Glomerular visceral epithelial cell (primary cell): Measurements from ENCODE around the gene AP3M1.
A peak's percentile ranks its signal among the peaks of the same experiment; 100 is the strongest.
"Not testable (repeated sequence)": the region's sequence is repeated elsewhere in the genome, so short reads cannot be mapped to it uniquely, and the experiment has no call there.

Experiments used
- DNase-seq: peaks from one replicate; pipeline ENCODE4 v3.0.0-alpha.2; 2016; ENCODE audit errors: extremely low spot score

The AP3M1 gene

GRCh38 chr10:74150204-74150989 is at the start of gene AP3M1:
Gene AP3M1 (minus strand): TSS chr10:74150828. CDS start chr10:74138379, 12,449 bp downstream.
- DNase-seq = no peak

GRCh38 chr10:74199315-74199714 is 48.7 kb upstream of the AP3M1 start:
- DNase-seq = no peak

GRCh38 chr10:74194999-74195398 is 44.4 kb upstream of the AP3M1 start:
- DNase-seq = no peak

- no peak for DNase-seq
Measured at GRCh38 chr10:74194545-74194944, 43.9 kb upstream of the AP3M1 start.

GRCh38 chr10:74190494-74190893 is 39.9 kb upstream of the AP3M1 start:
- DNase-seq = peak; percentile 37

- peak; percentile 67 for DNase-seq
Measured at GRCh38 chr10:74189999-74190421, 39.4 kb upstream of the AP3M1 start.

GRCh38 chr10:74188617-74189016 is 38.0 kb upstream of the AP3M1 start:
- not testable (repeated sequence) for DNase-seq

GRCh38 chr10:74187237-74187636 is 36.6 kb upstream of the AP3M1 start:
- DNase-seq = no peak

- no peak for DNase-seq
Measured at GRCh38 chr10:74186678-74187077, 36.0 kb upstream of the AP3M1 start.

- DNase-seq = no peak
Measured at GRCh38 chr10:74179111-74179710, 28.6 kb upstream of the AP3M1 start.

GRCh38 chr10:74178042-74178791 is 27.6 kb upstream of the AP3M1 start:
- no peak for DNase-seq

GRCh38 chr10:74177140-74177677 is 26.6 kb upstream of the AP3M1 start:
- peak; percentile 40 for DNase-seq

GRCh38 chr10:74176380-74177139 is 25.9 kb upstream of the AP3M1 start:
- peak; percentile 97 for DNase-seq

- no peak for DNase-seq
Measured at GRCh38 chr10:74175510-74176379, 25.1 kb upstream of the AP3M1 start.

GRCh38 chr10:74174521-74174920 is 23.9 kb upstream of the AP3M1 start:
- no peak for DNase-seq

GRCh38 chr10:74171625-74172024 is 21.0 kb upstream of the AP3M1 start:
- no peak for DNase-seq

GRCh38 chr10:74167443-74167842 is 16.8 kb upstream of the AP3M1 start:
- no peak for DNase-seq

GRCh38 chr10:74165530-74165901 is 14.9 kb upstream of the AP3M1 start:
- DNase-seq = no peak

- DNase-seq = no peak
Measured at GRCh38 chr10:74164716-74165529, 14.3 kb upstream of the AP3M1 start.
